Mammary epithelial cell (primary cell): ENCODE results near the gene WDR46.

Experiments
- CTCF ChIP-seq, 2 donors: IDR thresholded peaks in 1 of 2; conservative IDR thresholded peaks in 1 of 2; 2 replicates each; pipeline ENCODE4 v1.5.1; 2011 to 2012; ENCODE audit warnings: inconsistent platforms in 2 of 2, low read length in 2 of 2, mild to moderate bottlenecking in 2 of 2, control low read depth in 1 of 2, low read depth in 1 of 2; ENCODE audit not compliant: insufficient read depth in 1 of 2; ENCODE audit errors: extremely low read depth in 1 of 2
- EZH2 ChIP-seq: IDR thresholded peaks from 2 replicates; pipeline ENCODE4 v1.6.1; 2012; ENCODE audit warnings: low read length, inconsistent platforms, borderline replicate concordance

GRCh38 chr6:33273129-33273923 is 15.7 kb downstream of the WDR46 start:
- TF ChIP-seq CTCF (conservative IDR thresholded peaks at IDR 0.05 in 1 of 2, IDR thresholded peaks at IDR 0.05 in 1 of 2; ENCODE audit: extremely low read depth in 1 of 2, insufficient read depth in 1 of 2, low read depth in 1 of 2, low read length in 2 of 2) (no peak), EZH2 (no peak)
